ENCODE data around the gene ZBTB7C.

The ZBTB7C gene

GRCh38 chr18:48133671-48134251 lies 275.4 kb downstream of the ZBTB7C start:
- DNase-seq = no peak

DNA sequence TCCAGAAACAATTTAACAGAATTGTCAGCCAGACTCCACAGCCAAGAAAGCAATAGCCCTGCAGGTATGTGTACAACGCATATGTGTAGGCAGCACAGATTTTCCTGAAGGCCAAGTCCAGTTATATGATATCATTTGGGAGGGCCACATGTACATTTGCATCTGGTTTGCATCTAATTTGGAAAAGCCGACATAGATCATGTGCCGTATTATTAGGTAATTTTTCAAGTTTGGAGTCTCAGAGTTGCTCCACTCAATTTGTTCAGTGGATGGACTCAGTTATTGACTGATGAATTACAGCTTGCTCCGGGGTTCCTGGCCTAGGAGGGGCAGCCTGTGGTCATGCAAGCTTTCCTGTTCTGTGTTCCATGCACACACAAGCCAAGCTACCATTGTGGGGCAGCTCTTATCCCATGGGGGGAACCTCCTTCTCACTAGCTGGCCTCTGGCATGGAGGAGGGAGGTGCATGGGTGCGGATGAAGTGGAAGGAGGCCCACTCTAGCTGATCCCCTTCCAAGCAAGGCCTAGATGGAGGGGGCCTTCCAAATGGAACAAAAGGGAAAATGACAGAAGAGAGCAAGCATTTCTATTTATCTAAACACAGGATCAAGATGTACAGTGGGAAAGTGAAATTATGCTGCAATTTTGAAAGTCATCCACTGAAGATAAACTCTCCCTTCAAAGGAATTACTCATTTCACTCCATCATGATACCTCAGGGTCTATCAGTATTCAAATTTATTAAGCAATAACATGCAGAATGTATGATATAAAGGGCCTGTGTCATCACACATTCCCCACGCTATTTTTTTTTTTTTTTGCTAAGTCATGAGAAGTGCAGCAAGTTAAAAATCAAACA lies 276.2 kb downstream of the ZBTB7C start:
- no peak for DNase-seq

GRCh38 chr18:48131042-48131441 lies 278.1 kb downstream of the ZBTB7C start:
- no peak for DNase-seq

- DNase-seq = no peak
These were observed 279.5 kb downstream of the ZBTB7C start for GRCh38 chr18:48129621-48130082.

DNA sequence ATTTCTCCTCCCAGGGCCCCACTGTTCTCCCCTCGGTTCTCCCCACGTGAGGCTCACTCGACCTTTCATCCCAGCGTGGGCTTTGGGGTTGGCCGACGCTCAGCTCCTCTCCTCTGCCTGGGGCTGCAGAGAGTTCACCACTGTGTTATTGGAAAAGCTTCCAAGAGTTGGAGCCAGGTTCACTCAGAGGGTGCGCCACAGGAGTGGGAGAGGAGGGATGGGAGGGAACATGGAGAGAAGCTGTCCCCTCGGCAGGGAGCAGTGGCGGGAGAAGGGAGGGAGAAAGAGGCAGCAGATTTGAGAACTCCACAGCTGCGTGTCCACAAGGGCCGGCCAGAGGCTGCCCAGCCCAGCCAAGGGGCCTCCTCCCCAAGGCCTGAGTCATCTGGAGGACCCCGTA lies 281.6 kb downstream of the ZBTB7C start:
- no peak for DNase-seq

- no peak for DNase-seq
These were observed 282.9 kb downstream of the ZBTB7C start for GRCh38 chr18:48126240-48126639.

DNA sequence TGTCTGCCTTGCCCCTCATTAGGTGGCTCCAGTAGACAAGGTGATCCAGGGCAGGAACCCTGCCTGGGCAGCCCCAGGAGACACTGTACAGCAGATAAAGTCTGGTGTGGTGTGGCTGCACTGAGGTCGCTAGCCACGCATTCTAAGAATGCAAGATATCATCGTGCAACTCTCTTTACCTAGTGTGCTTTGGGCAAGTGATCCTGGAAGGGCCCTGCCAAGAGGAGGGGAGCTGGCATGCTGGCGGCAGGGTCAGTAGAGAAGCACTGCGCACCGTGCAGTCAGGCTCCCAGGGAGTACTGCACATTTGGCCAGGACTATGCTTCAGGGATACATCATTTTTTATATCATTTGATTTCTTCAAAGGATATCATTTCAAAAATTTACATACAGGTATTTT lies 283.5 kb downstream of the ZBTB7C start:
- no peak for DNase-seq

- no peak for DNase-seq
These were observed 284.1 kb downstream of the ZBTB7C start for GRCh38 chr18:48124857-48125626.

GRCh38 chr18:48123941-48124340 lies 285.2 kb downstream of the ZBTB7C start:
- DNase-seq = no peak

- DNase-seq = no peak
These were observed 285.9 kb downstream of the ZBTB7C start for GRCh38 chr18:48123324-48123723.

- DNase-seq = no peak
These were observed 286.4 kb downstream of the ZBTB7C start for GRCh38 chr18:48122816-48123215.

DNA sequence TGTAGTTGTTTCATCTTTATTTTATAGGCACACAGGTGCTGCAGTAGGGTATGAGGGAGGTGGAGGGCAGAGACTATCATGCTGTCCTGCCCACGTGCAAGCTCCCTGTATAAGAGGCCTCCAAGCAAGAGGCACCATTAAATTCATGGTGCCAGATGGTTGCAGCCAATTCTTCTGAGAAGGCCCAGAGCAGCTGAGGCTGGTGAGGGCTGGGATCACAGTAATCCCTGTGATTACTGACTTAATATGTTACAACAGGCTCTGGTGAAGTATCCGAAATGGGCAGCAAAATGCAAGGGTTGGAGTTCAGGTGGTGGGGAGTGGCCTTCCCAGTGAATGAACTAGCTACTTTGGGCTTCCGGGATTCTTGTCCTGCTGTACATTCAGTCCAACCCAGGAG lies 286.8 kb downstream of the ZBTB7C start:
- DNase-seq = peak; percentile 90

DNA sequence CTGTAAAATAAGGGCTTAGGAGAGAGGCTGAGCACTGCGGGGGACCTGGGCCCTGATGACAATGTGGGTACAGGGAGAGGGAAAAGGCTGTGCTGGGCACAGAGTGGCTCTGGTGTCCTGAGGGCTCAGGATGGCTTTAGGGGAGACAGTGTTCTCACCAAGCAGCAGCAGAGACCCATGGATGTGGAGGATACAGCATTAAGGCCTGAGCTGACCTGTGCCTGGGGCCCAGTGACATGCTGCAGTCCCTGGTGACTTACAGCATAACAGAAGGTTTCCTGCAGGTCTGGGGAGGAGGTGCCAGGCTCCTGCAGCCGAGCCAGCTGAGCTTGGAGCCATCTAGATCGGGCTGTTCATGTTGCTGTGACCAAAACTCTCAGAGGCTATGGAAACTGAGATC lies 287.4 kb downstream of the ZBTB7C start:
- no peak for DNase-seq

GRCh38 chr18:48119204-48119603 lies 290.0 kb downstream of the ZBTB7C start:
- no peak for DNase-seq

GRCh38 chr18:48116873-48117630 lies 292.1 kb downstream of the ZBTB7C start:
- DNase-seq = no peak

GRCh38 chr18:48116017-48116416 lies 293.2 kb downstream of the ZBTB7C start:
- no peak for DNase-seq

DNA sequence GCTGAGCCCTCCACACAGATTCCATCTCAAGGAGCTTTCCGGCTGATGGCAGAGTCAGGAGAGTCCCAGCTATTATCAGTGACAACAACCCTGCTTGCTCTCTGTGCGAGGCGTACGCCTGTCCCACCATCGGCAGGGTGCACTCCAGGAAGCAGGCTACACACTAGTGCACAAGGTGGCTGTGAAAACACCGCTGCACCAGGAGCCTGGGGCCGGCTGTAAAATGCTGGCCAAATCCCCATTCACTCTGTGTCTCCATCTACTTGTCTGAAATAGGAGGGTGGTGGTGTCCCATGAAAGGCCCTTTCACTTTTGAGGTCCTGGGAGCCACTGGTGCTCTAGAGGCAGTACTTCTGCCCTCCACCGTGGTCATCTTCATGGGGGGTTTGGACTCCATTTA lies 295.5 kb downstream of the ZBTB7C start:
- no peak for DNase-seq

DNA sequence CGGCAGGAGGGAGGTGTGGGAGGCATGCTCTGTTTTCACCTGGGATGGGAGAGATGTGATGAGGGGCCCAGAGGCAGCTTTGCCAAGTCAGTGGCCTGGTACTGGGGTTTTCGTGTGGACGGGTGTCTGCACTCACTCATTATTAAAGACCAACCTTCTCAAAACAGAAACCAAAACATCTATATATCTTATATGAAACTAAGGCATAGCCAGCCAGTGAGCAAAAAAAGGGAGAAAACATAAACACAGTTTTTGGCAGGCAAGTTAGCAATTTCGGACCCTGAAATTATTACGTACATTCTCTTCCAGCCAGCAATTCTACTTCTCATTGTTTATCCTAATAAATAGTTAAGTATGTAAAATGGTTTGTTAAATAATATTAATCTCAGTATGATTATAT lies 297.6 kb downstream of the ZBTB7C start:
- no peak for DNase-seq

DNA sequence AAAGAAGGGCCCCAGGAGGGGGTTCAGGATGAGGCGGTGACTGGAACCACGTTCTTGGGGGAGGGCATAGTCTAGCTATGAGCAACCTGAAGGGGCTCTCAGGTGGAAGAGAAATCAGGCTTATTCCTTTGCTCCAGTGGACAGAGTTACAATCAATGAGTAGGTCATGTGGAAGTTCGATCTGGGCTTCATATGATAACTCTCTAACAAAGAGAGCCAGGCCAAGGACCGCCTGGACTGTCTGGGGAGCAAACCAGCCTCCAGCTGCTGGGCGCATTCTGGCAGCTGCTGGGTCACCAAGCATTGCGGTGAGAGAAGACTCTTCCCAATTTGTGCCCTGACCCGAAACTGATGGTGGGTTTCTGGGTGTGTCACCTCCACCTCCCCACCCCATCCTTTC lies 298.4 kb downstream of the ZBTB7C start:
- no peak for DNase-seq

- DNase-seq = no peak
These were observed 299.2 kb downstream of the ZBTB7C start for GRCh38 chr18:48109961-48110493.

DNA sequence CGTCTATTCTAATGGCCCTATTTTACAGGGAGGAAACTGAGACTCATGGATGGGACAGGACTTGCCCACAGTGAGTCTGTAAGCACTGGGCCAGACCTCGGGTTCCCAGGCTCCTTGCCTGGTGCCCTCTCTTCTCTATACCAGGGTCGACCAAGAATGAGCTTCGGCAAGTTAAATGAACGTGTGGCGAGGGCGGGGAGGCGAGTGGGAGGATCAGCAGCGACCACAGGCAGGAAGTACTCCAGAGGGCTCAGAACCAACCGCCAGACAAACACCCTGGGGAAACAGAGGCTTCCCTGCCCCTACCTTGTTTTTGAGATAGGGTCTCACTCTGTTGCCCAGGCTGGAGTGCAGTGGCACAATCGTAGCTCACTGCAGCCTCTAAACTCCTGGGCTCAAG lies 301.0 kb downstream of the ZBTB7C start:
- DNase-seq = no peak

DNA sequence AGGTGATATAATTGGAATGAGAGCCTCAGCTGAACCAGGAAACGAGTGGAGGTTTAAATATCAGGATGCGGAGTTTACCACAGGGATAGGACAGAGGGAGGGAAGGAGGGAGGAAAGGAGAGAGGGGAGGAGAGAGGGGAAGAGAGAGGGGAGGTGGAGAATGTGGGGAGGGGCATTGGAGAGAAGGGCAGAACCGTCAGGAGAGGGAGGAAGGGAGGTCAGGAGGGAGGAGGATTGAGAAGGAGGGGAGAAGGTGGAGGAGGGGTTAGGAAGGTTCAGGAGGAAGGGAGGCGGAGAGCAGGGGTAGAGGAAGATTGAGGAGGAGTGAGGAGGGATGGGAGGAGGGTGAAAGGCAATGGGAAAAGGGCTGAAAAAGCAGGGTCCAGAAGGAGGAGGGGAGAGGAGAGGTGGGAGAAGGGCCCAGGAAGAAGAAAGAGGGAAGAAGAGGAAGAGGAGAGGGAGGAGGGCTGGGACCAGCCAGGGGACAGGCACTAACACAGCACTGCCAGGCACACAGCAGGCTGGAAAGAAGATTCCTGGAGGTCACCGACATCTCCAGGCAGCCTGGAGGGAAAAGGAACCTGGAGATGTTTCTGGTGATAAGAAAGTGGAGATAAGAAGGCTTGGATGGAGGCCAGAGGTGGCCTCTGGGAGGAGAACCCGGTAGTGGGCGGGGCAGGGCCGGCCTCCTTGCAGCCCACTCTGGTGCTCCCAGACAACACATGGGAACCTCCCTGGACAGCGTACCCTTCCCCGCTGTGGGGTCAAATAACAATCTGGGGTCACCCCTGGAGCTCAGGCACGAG lies 302.0 kb downstream of the ZBTB7C start:
- DNase-seq = no peak

All from NCI-H524 treated with DMSO at 0.1 percent for 48 hours (cell line).